NCI-H2227 (cell line): Measurements from ENCODE around the gene PRSS53.

Experiments
- DNase-seq: peaks from one replicate; lab custom pipeline; 2025; ENCODE audit not compliant: unreplicated experiment; lab: John Stamatoyannopoulos, UW

PRSS53 gene

DNA sequence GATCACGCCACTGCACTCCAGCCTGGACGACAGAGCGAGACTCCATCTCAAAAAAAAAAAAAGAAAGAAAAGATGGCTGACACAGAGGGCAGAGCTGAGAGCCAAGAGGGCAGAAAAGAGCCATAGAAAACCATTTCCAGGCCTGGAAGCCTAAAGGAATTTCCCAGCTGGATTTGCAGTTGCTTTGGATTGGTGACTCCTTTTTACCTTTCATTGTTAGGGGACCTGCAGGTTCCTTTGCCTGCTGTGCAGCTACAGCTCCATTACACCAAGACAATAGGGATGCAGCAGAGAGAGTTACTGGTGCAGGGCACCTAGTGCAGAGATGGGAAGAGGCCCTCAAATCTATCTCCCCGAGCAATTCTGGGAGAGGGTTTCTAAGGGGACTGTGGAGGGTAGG, 33.1 kb downstream of the PRSS53 start:
- no peak for DNase-seq

DNA sequence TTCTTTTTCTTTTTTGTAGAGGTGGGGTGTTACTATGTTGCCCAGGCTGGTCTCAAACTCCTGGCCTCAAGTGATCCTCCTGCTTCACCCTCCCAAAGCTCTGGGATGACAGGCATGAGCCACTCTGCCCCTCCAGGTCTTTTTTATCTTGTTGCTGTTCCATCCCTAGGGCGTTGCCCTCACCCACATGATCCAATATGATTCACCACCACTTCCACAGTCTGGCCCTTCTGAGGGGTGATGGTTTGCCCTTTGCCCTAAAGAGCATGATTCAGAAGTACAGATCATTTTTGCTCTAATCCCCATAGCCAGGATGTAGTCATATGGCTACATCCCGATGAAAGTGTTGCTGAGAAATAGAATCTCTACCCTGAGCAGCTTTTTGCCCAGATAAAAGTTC, 36.6 kb downstream of the PRSS53 start:
- DNase-seq = no peak

DNA sequence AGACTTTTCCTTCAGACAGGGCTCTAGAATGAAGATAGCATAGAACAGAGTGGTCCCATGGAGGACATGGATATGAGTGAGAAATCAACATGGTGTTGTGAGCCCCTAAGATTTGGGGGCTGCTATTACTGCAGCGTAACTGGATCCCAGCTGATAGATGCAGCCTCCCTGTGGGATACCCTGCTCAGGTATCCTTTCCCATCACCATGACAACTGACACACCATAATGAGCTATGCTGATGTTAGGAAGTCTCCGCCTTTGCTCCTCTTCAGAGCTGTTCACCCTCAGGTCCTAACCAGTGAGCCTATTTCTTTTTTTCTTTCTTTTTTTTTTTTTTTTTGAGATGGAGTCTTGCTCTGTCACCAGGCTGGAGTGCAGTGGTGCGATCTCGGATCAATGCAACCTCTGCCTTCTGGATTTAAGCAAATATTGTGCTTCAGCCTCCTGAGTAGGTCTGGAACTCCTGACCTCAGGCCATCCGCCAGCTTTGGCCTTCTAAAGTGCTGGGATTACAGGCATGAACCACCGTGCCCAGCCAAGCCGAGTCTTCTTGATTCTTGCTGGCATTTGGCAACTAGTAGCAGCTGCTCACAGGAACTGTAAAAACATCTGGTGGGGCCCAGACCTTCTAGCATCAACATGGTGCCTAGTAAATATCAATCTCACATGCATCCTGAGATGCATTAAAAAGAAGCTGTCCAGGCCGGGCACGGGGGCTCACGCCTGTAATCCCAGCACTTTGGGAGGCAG, 38.3 kb downstream of the PRSS53 start:
- DNase-seq = no peak

DNA sequence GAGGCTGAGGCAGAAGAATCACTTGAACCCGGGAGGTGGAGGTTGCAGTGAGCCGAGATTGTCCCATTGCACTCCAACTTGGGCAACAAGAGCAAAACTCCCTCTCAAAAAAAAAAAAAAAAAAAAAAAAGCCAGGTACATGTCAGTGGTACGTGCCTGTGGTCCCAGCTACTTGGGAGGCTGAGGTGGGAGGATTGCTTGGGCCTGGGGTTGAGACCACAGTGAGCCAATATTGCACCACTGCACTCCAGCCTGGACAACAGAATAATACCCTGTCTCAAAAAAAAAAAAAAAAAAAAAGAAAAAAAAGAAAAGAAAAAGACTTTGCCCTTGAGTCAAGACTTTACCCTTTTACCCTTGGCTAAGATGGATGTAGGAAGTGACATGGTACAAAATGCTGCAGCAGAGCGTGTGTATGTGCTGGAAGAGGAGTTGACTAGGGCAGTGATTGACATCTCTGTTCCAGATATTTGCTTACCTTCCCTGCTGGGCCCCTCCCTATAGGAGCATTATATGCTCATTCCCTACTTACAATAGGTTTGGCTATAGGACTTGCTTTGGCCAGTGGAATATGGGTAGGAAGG, 44.8 kb downstream of the PRSS53 start:
- no peak for DNase-seq

DNA sequence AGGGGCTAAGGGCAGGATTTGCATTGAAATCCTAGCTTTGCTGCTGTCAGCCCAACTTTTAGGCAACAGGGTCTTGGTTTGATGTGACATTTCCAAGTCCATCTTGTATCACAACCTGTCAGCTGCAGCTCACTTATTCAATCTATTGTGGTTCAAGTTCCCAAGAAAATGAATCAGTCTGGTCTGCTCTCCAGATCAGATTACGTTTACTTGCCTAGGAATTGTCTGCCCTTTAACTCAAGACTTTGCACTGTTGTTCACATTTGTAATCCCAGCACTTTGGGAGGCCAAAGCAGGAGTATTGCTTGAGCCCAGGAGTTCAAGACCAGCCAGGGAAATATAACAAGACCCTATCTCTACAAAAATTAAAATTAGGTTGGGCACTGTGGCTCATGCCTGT, 45.4 kb downstream of the PRSS53 start:
- no peak for DNase-seq

DNA sequence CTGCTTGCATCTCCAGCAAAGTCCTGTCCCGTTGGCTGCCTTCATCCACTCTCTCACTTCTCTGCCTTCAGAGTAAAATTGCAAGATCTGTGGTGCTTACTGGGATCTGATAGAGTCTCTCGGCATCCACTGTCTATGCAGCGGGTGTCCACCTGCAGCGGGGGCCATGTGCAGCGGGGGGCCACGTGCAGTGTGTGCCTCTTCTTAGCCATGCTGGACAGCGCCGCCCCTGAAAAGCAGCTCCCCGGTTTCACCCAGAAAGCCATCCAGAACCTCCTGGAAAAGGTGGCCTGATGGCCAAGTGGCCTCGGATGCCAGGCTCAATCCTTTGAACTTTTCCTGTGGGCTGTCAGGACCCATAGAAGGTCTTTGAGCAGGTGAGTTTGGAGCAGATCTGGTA, 45.9 kb downstream of the PRSS53 start:
- DNase-seq = no peak

DNA sequence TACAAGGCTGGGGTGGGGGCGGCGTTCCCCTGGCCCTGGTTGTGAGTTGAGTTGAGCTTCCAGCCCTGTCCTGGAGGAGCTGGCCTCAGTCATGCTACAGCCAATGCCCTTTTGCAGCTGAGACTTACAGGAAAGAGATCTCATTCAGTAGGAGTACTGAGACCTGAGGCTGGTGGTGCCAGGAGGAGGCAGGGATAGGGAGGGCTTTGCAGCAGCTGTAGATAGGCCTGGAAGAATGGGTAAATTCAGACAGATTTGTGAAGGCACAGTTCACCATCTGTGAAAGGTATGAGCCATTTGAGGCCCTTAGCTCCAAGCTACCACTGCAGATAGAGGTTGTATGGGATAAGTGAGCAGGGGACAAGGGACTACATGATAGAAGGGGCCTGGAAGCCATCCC, 49.8 kb downstream of the PRSS53 start:
- no peak for DNase-seq

DNA sequence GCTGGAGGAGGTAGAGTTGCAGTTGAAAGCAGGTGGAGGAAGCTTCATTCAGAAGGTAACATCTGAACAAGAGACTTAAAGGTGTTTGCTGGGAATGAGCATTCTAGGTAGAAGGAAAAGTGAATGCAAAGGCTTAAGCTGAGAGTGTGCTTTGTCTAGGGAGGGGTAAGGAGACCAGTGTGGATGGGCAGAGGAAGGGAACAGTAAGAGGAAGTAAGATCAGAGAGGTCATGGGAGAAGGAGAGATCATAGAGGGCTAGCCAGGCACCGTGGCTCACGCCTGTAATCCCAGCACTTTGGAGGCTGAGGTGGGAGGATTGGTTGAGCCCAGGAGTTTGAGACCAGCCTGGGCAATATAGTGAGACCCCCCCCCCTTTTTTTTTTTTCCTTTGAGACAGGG, 52.1 kb downstream of the PRSS53 start:
- no peak for DNase-seq

DNA sequence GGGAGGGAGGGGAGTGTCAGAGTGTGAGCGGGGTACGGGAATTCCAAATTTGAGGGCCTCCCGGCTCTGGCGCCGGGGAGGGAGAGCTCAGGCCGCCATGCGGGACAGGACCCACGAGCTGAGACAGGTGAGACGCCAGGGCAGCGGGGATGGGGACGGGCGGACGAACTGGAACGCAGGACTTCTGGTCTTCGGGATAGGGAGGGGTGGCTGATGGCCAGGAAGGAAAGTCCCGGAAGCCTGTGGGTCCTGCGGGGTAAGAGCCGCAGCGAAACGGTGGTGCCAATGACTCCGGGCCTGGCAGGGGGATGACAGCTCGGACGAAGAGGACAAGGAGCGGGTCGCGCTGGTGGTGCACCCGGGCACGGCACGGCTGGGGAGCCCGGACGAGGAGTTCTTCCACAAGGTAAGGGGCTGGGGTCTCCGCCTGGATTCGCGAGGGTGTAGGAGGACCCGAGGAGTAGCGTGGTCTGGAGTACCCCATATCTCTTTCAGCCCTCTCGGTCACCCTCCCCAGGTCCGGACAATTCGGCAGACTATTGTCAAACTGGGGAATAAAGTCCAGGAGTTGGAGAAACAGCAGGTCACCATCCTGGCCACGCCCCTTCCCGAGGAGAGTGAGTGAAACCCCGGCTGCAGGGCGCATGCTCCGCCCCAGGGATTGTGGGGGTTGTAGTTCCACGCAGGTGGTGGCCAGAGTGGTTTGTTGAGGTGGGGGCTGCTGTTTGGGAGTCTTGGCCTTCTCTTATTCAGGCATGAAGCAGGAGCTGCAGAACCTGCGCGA, 54.8 kb downstream of the PRSS53 start:
- peak; percentile 91 for DNase-seq
